Measurements from ENCODE around the gene ZBTB43. TPM values are rescaled to one million over a fixed set of nuclear protein-coding genes. Genes with fewer than 3 reads are reported as not detected.

The ZBTB43 gene
- total and polyA plus RNA-seq, 2 of the 4 experiments (the other 2 are of a cell fraction): 4.5 to 15.1 TPM

DNA sequence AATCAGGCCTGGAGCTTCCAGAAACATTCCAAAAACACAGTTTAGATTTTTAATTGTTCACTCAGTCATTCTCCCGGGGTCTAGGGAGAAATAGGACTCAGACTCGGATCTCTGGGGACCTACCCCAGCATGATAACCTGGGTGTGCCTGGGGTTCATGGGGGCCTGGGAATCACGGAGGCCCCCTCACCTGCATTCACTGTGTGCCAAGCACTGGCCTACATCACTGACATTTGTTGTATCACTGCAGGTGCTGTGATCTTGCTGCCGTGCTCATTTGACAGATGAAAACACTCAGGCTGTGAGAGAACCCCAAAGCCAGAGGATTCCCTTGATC lies 22.8 kb upstream of the ZBTB43 start:
- intact Hi-C loops (cut with micrococcal nuclease): loop anchor here (5.0 kb wide), 1 partner anchor 185 kb away; no protein-coding TSS in a partner anchor
- no CpG with 5 or more reads among the region's 4 CpGs for WGBS, 2 experiments (ENCODE audit: extremely low coverage in 2 of 2, insufficient read length in 1 of 2)

More for the DNA sequence above, 22.8 kb upstream of the ZBTB43 start:
- no peak overlapping the region for H3K18ac ChIP-seq (ENCODE audit: low read depth, low read length)
- H3K9me3 ChIP-seq (ENCODE audit: control insufficient read depth, insufficient read depth, low read length): no peaks in the 10 kb centered on the region
- H2BK120ac ChIP-seq (ENCODE audit: low read depth, low read length): no peak overlapping the region
- H4K8ac ChIP-seq (ENCODE audit: low read depth in 2 of 2, low read length in 2 of 2): no peak overlapping the region
- H3K27me3 ChIP-seq (ENCODE audit: control insufficient read depth, insufficient read depth, low read length): peaks cover 34% of the 10 kb centered on the region
- no peak for DNase-seq
- H2BK20ac ChIP-seq (ENCODE audit: low read depth, low read length): no peak overlapping the region
- dilution Hi-C loops (cut with HindIII; ENCODE audit: low sequenced_read_pairs, unreplicated experiment): no loop called here
- ChIA-PET POLR2A (ENCODE audit: unreplicated experiment) (no interaction called here), CTCF (interaction anchor here (0.6 to 1.7 kb wide), 9 partner anchors 8 to 283 kb away, joined by 4 to 15 read pairs (median 4); no protein-coding TSS in a partner anchor)
- no peak for ATAC-seq (ENCODE audit: low read depth)
- H3K23ac ChIP-seq (ENCODE audit: low read depth, low read length): no peak overlapping the region
- H3K9ac ChIP-seq (ENCODE audit: low read depth, low read length): no peak overlapping the region
- H3K79me1 ChIP-seq (ENCODE audit: low read depth in 1 of 2, low read length in 2 of 2): no peaks in the 10 kb centered on the region
- BruUV-seq (replicated peaks): no TSS peak
- H4K20me1 ChIP-seq (ENCODE audit: insufficient read depth, low read length): no peaks in the 10 kb centered on the region
- no peak for TF ChIP-seq CHD1 (IDR thresholded peaks at IDR 0.05; ENCODE audit: low read depth, low read length)
- TF ChIP-seq MXI1 (IDR thresholded peaks at IDR 0.05; ENCODE audit: borderline replicate concordance, low read depth, low read length): no peak
- no peak for TF ChIP-seq RAD21 (IDR thresholded peaks at IDR 0.05; ENCODE audit: low read length)
- TF ChIP-seq MAFK (IDR thresholded peaks at IDR 0.05; ENCODE audit: low read depth, low read length): no peak
- TF ChIP-seq CTCF (conservative IDR thresholded peaks at IDR 0.05; ENCODE audit: low read depth, low read length): no peak
- H3K56ac ChIP-seq (ENCODE audit: extremely low read depth, insufficient read depth, low read length): no peak overlapping the region
- no peak overlapping the region for H3K4me2 ChIP-seq (ENCODE audit: low read depth, low read length)
- no peak overlapping the region for H2BK15ac ChIP-seq (ENCODE audit: low read depth, low read length)
- in situ Hi-C loops (cut with MboI; ENCODE audit: low sequenced_read_pairs): loop anchor here (5.0 kb wide), 2 partner anchors 75 to 170 kb away; partner anchors contain the start of gene LMX1B
- no peak overlapping the region for H2AFZ ChIP-seq (replicated peaks; ENCODE audit: low read length, poor library complexity)
- H3K14ac ChIP-seq (replicated peaks; ENCODE audit: low read depth, low read length): no peak overlapping the region
- no peak overlapping the region for H3K4ac ChIP-seq (ENCODE audit: low read depth, low read length)
- no peak overlapping the region for H4K91ac ChIP-seq (ENCODE audit: insufficient read depth, low read depth, low read length)
- no peak overlapping the region for H2AK9ac ChIP-seq (replicated peaks; ENCODE audit: low read depth, low read length, poor library complexity)
- H3K27ac ChIP-seq (ENCODE audit: insufficient read depth, low read length): no peak overlapping the region
- H3K9me1 ChIP-seq (ENCODE audit: insufficient read depth, low read length): no peaks in the 10 kb centered on the region
- H3K36me3 ChIP-seq (ENCODE audit: control insufficient read depth, insufficient read depth, low read length): no peaks in the 10 kb centered on the region
- H3K4me1 ChIP-seq (ENCODE audit: control insufficient read depth, insufficient read depth, low read length): no peaks in the 10 kb centered on the region
- H2AK5ac ChIP-seq (ENCODE audit: low read depth, low read length): no peak overlapping the region
- no peak overlapping the region for H4K5ac ChIP-seq (ENCODE audit: low read depth, low read length)
- no peak overlapping the region for H3K4me3 ChIP-seq (ENCODE audit: insufficient read depth, low read depth, low read length)
- H2BK5ac ChIP-seq (ENCODE audit: low read depth, low read length, poor library complexity, severe bottlenecking): no peak overlapping the region

Data from IMR-90 (cell line).